K562 treated with DMSO at 1 percent for 24 hours (cell line): ENCODE measurements around the gene KRT72. TPM values are rescaled to one million over a fixed set of nuclear protein-coding genes. Genes with fewer than 3 reads are reported as not detected.

Experiments
- total RNA-seq: library from RNA; unstranded; fragments of 300-600 nt; gene quantifications from 2 replicates; pipeline ENCODE4 v1.2.3, GENCODE V29; 2022; ENCODE audit warnings: low read depth; ENCODE audit not compliant: insufficient read depth

KRT72 gene
- not detected in 2 replicates for total RNA-seq

DNA sequence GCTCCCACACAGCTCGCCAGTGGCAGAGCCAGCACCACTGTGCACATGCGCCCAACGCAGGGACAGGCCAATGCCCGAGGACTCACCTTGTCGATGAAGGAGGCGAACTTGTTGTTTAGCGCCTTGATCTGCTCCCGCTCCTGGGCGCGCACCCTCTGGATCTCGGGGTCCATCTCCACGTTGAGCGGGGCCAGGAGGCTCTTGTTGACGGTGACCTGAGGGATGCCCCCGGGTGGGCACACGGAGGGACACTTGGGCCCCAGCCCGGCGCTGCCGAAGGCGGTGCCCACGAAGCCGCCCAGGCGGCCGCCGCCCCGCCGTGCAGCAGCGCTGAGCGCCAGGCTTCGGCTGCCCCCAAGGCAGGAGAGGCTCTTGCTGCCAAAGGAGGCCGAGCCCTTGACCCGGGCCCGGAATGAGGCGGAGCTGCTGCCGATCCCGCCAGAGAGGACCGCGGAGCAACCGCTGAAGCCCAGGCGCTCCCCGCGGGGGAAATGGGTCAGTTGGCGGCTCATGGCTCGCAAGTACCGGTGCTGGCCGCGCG is at the start of gene KRT72:
Gene KRT72, minus strand, starts transcription at position 523 of the 541 bp plus-strand sequence. Its CDS starts 11 bp downstream, at position 512.

GRCh38 chr12:52618216-52618615 is 17.0 kb upstream of the KRT72 start, which contains the start of gene KRT73:
Gene KRT73 (minus strand): TSS chr12:52618559. CDS start chr12:52618524, 35 bp downstream.

GRCh38 chr12:52573743-52574142 is 27.5 kb downstream of the KRT72 start, which contains the start of gene KRT74:
Gene KRT74 (minus strand): TSS chr12:52573843. CDS start chr12:52573777, 66 bp downstream.

GRCh38 chr12:52552681-52553195 is 48.5 kb downstream of the KRT72 start, which contains the start of gene KRT71:
Gene KRT71 (minus strand): TSS chr12:52553145. CDS start chr12:52553077, 68 bp downstream.

Other genes starting within 250 kb of the KRT72 start
- gene KRT85, start 234.0 kb downstream of the KRT72 start, total RNA-seq = not detected in 2 replicates
- gene KRT84, start 215.8 kb downstream of the KRT72 start, total RNA-seq = not detected in 2 replicates
- gene KRT82, start 195.1 kb downstream of the KRT72 start, total RNA-seq = not detected in 2 replicates
- not detected in 2 replicates for gene KRT75, start 167.1 kb downstream of the KRT72 start, total RNA-seq
- not detected in 2 replicates for gene KRT6B, start 149.3 kb downstream of the KRT72 start, total RNA-seq
- gene KRT6C, start 127.7 kb downstream of the KRT72 start, total RNA-seq = not detected in 2 replicates
- not detected in 2 replicates for gene KRT6A, start 108.2 kb downstream of the KRT72 start, total RNA-seq
- gene KRT5, start 81.1 kb downstream of the KRT72 start, total RNA-seq = not detected in 2 replicates
- not detected in 2 replicates for gene KRT71, start 48.3 kb downstream of the KRT72 start, total RNA-seq
- not detected in 2 replicates for gene KRT74, start 27.6 kb downstream of the KRT72 start, total RNA-seq
- gene KRT73, start 17.1 kb upstream of the KRT72 start, total RNA-seq = 0.27 TPM in 1 of 2 replicates, not detected in the other
- gene KRT2, start 50.7 kb upstream of the KRT72 start, total RNA-seq = 0.35 TPM in 1 of 2 replicates, not detected in the other
- gene KRT1, start 78.9 kb upstream of the KRT72 start, total RNA-seq = not detected in 2 replicates
- gene KRT77, start 102.1 kb upstream of the KRT72 start, total RNA-seq = not detected in 2 replicates
- gene KRT76, start 175.9 kb upstream of the KRT72 start, total RNA-seq = not detected in 2 replicates
- not detected in 2 replicates for gene KRT3, start 194.7 kb upstream of the KRT72 start, total RNA-seq
- not detected in 2 replicates for gene KRT4, start 212.7 kb upstream of the KRT72 start, total RNA-seq
- not detected in 2 replicates for gene KRT79, start 232.8 kb upstream of the KRT72 start, total RNA-seq
- not detected in 2 replicates for gene KRT78, start 247.5 kb upstream of the KRT72 start, total RNA-seq